DMS 273 (cell line): ENCODE measurements around the gene BSN.

ENCODE experiments used
- DNase-seq: peaks from one replicate; lab custom pipeline; 2025; ENCODE audit not compliant: unreplicated experiment; lab: John Stamatoyannopoulos, UW

BSN gene

DNA sequence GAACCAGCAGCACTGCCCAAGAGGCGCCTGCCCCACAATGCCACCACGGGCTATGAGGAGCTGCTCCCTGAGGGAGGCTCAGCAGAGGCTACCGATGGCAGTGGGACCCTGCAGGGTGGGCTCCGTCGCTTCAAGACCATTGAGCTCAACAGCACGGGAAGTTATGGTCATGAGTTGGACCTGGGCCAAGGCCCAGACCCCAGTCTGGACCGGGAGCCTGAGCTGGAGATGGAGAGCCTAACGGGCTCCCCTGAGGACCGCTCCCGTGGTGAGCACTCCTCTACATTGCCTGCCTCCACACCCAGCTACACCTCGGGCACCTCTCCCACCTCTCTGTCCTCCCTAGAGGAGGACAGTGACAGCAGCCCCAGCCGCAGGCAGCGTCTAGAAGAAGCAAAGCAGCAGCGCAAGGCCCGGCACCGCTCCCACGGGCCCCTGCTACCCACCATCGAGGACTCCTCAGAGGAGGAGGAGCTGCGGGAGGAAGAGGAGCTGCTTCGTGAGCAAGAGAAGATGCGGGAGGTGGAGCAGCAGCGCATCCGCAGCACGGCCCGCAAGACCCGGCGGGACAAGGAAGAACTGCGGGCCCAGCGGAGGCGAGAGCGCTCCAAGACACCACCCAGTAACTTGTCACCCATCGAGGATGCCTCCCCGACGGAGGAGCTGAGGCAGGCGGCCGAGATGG is 98.1 kb downstream of the BSN start:
- no peak for DNase-seq

DNA sequence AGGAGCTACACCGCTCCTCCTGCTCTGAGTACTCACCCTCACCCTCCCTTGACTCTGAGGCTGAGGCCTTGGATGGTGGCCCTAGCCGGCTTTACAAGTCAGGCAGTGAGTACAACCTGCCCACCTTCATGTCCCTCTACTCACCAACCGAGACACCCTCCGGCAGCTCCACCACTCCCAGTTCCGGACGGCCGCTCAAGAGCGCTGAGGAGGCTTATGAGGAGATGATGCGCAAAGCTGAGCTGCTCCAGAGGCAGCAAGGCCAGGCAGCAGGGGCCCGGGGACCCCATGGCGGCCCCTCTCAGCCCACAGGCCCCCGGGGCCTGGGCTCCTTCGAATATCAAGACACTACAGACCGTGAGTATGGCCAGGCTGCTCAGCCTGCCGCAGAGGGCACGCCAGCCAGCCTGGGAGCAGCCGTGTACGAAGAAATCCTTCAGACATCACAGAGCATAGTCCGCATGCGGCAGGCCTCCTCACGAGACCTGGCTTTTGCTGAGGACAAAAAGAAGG is 98.7 kb downstream of the BSN start:
- DNase-seq = no peak

DNA sequence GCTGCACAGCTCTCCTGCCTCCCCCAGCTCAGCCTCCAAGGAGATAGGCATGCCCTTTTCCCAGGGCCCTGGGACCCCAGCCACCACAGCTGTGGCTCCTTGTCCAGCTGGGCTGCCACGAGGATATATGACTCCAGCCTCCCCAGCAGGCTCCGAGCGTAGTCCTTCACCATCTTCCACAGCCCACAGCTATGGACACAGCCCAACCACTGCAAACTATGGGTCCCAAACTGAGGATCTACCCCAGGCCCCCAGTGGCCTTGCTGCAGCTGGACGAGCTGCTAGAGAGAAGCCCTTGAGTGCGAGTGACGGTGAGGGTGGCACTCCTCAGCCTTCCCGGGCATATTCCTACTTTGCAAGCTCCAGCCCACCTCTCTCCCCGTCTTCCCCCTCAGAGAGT is 99.3 kb downstream of the BSN start:
- DNase-seq = no peak

DNA sequence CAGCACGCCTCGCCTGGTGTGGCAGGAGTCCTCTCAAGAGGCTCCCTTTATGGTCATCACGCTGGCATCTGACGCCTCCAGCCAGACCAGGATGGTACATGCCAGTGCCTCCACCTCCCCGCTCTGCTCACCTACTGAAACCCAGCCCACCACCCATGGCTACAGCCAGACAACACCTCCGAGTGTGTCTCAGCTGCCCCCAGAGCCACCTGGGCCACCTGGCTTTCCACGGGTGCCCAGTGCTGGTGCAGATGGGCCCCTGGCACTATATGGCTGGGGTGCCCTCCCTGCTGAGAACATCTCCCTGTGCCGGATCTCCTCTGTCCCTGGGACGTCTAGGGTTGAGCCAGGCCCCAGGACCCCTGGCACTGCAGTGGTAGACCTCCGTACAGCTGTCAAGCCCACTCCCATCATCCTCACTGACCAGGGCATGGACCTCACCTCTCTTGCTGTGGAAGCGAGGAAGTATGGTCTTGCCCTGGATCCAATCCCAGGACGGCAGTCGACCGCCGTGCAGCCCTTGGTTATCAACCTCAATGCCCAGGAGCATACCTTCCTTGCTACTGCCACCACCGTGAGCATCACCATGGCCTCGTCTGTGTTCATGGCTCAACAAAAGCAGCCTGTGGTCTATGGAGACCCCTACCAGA is 100.0 kb downstream of the BSN start:
- no peak for DNase-seq

DNA sequence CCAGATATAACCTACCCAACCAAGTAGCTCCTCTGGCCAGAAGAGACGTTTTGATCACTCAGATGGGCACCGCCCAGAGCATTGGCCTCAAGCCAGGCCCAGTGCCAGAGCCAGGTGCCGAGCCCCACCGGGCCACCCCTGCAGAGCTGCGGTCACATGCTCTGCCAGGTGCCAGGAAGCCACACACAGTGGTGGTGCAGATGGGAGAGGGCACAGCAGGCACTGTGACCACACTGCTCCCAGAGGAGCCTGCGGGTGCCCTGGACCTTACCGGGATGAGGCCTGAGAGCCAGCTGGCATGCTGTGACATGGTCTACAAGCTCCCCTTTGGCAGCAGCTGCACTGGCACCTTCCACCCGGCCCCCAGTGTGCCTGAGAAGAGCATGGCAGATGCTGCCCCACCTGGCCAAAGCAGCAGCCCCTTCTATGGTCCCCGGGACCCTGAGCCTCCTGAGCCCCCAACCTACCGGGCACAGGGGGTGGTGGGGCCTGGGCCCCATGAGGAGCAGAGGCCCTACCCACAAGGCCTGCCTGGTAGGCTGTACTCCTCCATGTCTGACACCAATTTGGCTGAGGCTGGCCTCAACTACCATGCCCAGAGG is 100.8 kb downstream of the BSN start:
- DNase-seq = peak; percentile 76

DNA sequence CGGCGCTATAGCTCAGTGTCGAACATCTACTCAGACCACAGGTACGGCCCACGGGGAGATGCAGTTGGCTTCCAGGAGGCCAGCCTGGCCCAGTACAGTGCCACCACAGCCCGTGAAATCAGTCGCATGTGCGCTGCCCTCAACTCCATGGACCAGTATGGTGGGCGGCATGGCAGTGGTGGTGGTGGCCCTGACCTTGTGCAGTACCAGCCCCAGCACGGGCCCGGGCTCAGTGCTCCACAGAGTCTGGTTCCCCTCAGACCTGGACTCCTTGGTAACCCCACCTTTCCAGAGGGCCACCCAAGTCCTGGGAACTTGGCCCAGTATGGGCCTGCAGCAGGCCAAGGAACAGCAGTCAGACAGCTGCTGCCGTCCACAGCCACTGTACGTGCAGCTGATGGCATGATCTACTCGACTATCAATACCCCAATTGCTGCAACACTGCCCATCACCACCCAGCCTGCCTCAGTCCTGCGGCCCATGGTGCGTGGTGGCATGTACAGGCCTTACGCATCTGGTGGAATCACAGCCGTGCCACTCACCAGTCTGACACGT is 101.5 kb downstream of the BSN start:
- DNase-seq = no peak

DNA sequence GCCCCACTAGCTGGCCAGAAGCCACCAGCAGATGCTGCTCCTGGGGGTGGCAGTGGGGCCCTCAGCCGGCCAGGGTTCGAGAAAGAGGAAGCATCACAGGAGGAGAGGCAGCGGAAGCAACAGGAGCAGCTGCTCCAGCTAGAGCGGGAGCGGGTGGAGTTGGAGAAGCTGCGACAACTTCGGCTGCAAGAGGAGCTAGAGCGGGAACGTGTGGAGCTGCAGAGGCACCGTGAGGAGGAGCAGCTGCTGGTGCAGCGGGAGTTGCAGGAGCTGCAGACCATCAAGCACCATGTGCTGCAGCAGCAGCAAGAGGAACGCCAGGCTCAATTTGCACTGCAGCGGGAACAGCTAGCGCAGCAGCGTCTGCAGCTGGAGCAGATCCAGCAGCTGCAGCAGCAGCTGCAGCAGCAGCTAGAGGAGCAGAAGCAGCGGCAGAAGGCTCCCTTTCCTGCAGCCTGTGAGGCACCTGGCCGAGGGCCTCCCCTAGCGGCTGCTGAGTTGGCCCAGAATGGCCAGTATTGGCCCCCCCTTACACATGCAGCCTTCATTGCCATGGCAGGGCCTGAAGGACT is 102.3 kb downstream of the BSN start:
- peak; percentile 57 for DNase-seq

DNA sequence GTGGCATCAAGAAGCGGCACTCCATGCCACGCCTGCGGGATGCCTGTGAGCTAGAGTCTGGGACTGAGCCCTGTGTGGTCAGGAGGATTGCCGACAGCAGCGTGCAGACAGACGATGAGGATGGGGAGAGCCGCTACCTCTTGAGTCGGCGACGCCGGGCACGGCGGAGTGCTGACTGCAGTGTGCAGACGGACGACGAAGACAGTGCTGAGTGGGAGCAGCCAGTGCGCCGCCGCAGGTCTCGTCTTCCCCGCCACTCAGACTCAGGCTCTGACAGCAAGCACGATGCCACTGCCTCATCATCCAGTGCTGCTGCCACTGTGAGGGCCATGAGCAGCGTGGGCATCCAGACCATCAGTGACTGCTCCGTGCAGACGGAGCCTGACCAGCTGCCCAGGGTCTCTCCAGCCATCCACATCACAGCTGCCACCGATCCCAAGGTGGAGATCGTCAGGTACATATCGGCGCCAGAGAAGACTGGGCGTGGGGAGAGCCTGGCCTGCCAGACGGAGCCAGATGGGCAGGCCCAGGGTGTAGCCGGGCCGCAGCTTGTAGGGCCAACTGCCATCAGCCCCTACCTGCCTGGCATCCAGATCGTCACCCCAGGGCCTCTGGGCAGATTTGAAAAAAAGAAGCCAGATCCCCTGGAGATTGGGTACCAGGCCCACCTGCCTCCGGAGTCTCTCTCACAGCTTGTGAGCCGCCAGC is 103.1 kb downstream of the BSN start:
- peak; percentile 38 for DNase-seq

DNA sequence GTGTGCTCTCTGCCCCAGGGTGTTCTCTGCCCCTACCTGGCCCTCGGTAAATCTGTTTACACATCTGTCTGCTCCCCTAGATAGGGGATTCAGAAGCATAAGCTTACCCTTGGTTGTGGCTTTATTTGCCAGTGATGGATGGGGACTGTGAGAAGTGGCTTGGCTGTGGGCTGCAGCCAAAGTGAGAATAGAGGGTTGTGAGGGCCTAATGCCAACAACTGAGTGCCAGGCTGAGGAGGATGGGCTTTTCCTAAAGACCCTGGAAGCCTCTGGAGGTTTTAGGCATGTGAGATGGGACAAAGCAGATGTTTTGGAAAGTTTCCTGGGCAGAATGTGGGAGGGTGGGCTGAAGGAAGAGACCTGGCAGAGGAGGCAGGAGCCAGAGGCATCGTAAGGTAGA is 104.4 kb downstream of the BSN start:
- DNase-seq = no peak

DNA sequence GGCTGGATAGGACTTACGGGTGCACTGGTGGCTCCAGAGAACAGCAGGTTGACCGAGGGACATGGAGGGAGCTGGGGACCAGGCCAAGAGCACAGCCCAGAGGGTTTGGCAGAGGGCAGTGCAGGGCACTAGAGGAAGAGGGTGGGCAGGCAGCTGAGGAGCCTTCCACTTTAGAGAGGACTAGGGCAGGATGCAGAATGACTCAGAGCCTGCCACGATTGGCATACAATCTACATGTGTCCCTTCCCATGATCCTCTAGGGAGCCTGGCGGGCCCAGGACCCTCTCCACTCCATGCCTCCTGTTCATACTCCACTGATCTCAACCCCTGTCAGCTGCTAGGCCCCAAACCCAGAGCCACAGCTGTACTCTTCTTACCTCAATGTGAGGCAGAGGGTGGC is 105.5 kb downstream of the BSN start:
- no peak for DNase-seq

DNA sequence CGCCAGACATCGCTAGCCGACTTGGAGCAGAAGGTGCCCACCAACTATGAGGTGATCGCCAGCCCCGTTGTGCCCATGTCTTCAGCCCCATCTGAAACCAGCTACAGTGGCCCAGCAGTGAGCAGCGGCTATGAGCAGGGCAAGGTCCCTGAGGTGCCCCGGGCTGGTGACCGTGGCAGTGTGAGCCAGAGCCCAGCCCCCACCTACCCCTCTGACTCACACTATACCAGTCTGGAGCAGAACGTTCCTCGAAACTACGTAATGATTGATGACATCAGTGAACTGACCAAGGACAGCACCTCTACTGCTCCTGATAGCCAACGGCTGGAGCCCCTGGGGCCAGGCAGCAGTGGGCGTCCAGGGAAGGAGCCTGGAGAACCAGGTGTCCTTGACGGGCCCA is 107.0 kb downstream of the BSN start:
- DNase-seq = no peak

DNA sequence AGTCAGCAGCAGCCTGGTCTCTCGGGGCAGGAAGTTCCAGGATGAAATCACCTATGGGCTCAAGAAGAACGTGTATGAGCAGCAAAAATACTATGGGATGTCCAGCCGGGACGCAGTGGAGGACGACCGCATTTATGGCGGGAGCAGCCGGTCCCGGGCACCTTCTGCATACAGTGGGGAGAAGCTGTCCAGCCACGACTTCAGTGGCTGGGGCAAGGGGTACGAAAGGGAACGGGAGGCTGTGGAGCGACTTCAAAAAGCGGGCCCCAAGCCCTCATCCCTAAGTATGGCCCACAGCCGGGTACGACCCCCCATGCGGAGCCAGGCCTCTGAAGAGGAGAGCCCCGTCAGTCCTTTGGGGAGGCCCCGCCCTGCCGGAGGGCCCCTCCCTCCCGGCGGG is 107.7 kb downstream of the BSN start:
- no peak for DNase-seq

DNA sequence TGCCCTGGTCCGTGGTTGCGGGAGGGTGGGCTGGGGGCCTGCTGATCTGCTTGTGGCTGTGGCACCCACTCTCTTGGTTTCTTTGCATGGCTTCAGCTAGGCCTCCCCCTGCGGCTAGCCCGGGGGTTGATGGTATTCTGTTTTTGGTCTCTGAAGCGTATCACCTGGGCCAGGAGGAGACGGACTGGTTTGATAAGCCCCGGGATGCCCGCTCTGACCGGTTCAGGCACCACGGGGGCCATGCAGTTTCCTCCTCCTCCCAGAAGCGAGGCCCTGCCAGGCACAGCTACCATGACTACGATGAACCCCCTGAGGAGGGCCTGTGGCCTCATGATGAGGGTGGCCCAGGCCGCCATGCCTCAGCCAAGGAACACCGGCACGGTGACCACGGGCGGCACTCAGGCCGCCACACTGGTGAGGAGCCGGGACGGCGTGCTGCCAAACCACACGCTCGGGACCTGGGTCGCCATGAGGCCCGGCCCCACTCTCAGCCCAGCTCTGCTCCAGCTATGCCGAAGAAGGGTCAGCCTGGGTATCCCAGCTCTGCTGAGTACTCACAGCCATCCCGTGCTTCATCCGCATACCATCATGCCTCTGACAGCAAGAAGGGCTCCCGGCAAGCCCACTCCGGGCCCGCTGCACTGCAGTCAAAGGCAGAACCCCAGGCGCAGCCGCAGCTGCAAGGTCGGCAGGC is 108.6 kb downstream of the BSN start:
- DNase-seq = no peak

DNA sequence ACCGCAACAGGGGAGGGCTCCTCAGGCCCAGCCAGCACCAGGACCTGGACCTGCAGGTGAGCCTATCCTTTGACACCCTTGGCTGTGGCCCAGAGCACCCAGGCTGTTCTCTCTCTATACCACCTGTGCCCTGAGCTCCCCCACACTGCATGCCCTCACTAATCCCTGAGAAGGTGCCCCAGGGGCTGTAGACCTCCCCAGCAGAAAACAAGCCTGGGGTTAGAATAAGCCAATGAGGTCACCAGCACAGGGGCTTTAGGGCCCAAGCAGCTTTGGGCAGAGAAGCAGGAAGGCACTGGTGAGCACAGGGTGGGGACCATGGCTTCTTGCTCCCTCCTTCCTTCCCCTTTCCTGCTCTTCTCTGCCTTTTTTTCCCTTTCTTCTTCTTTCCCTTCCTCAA is 109.6 kb downstream of the BSN start:
- no peak for DNase-seq

DNA sequence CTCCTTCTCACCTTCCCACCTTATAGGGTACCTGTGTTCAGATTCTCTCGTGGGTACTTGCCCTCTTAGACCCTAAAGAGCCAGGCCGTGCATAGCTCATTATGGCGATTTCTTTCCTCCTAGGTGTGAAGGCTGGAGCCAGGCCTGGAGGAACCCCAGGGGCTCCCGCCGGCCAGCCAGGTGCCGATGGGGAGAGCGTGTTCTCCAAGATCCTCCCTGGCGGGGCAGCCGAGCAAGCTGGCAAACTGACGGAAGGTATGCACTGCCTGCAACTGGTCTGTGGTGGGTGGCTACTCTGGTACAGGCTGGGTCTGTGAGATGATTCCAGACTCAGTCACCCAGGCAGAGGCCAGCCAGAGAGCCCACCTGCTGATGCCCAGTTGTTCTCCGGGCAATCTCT is 110.0 kb downstream of the BSN start:
- no peak for DNase-seq

DNA sequence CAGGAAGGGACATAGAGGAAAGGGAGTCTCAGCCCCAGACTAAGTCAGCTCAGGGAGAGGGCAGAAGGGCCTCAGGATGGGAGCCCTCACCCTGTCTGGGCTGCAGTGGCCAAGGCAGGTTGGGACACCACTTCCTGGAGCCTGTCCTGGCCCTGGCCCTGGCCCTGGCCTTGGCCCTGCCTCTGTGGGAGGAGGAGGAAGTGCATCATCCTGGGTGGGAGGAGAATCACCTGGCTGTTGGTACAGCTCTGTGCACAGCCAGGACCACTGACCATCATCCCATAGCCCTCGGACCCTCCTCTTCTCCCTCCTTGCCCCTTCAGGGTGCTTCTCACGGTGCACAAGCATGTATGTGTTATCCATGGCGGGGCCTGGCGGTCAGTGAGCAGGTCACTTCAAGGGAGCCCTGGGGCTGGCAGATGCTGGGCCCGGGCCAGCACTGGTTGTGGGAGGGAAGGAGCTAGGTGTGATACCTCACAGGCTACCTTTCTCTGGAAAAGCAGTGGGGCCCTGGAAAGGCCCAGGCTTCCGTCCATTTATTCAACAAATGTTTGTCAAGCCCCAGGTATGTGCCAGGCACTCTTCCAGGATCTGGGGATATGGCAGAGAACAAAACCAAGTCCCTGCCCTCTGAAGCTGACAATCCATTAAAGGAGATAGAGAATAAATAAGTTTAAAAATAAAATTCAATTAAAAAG is 111.7 kb downstream of the BSN start:
- no peak for DNase-seq

DNA sequence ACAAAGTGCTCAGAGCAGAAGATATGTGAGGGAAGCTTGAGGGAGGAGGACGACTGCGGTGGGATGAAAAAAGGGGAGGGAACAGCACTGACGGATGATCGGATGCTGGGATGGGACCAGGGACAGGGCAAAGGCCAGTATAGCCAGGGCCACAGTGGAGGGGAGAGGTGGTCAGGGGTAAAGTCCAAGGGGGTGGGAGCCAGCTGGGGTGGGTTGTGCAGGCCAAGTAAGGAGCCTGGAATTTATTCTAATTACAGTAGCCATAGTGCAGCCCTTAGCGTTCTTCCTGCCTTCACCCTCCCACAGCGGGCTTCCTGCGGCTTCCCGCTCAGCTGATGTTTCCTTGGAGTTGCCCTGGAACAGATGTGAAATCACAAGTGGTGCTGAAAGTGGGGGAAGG is 112.3 kb downstream of the BSN start:
- peak; percentile 7 for DNase-seq

DNA sequence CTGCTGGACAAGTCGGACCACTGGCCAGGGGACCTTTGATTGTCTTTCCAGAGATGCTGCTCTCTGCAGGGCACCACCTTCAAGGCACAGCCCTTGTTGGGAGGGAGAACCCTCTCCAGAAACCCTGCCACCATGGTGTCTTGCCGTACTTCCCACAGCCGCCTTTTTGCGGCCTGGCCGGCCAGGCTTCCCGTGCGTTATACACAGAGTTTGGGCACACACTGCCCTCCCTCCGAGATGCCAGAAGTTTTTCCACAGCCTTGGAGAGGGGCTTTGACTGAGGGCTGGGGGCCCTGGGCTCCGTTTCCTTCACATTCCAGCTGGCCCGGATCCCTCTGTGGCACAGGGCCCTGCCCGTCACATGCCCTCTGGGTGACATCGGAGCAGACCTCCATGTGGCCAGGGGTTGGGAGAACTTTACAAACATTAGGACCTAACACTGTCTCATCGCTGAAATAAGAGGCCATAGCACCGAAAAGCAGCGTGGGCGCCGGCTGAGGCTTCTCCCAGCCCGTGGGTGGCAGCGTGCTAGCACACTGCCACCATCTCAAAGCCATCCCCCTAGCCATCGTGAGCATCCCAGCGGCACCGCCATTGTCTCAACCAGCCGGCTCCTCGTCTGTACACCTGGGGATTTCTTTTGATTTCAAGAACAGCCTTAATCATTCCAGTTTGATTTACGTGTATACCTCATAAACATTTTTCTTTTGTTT is 113.6 kb downstream of the BSN start:
- DNase-seq = no peak

DNA sequence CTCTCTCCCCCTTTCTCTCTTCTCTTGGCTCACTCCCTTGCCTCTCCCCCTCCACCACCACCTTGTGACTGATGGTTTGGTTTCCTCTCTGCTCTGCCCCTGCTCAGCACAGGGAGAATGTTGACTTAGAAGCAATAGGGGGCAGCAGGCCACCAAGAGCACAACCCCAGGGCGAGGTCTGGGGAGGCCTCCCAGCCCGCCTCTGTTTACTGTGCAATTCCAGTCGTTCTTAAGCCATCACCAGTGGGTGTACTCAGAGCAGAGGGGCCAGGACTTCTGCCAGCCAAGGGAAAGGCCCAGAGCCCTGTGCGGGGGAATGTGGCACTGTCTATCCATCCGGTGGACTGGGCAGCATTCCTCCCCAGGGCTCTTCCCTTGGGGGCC is 114.1 kb downstream of the BSN start:
- DNase-seq = no peak
